A673 (cell line): ENCODE data around the gene AFAP1.

Experiments used
- EZH2 ChIP-seq: fragments of 200-600 bp; sonication (generic); IDR thresholded peaks from 2 replicates; pipeline ENCODE4 v1.6.1; 2017; ENCODE audit warnings: borderline replicate concordance, low read depth, mild to moderate bottlenecking, mixed read lengths, antibody characterized with exemption, low read length; ENCODE audit not compliant: poor library complexity, severe bottlenecking
- TF ChIP-seq, protein P1 (sequence below): fragments of 300-800, 200-600 bp; sonication (generic); conservative IDR thresholded peaks from 2 replicates; pipeline ENCODE4 v1.5.1; 2017; ENCODE audit warnings: low read depth, mild to moderate bottlenecking, antibody characterized with exemption, low read length, moderate library complexity, mixed read lengths

DNA sequence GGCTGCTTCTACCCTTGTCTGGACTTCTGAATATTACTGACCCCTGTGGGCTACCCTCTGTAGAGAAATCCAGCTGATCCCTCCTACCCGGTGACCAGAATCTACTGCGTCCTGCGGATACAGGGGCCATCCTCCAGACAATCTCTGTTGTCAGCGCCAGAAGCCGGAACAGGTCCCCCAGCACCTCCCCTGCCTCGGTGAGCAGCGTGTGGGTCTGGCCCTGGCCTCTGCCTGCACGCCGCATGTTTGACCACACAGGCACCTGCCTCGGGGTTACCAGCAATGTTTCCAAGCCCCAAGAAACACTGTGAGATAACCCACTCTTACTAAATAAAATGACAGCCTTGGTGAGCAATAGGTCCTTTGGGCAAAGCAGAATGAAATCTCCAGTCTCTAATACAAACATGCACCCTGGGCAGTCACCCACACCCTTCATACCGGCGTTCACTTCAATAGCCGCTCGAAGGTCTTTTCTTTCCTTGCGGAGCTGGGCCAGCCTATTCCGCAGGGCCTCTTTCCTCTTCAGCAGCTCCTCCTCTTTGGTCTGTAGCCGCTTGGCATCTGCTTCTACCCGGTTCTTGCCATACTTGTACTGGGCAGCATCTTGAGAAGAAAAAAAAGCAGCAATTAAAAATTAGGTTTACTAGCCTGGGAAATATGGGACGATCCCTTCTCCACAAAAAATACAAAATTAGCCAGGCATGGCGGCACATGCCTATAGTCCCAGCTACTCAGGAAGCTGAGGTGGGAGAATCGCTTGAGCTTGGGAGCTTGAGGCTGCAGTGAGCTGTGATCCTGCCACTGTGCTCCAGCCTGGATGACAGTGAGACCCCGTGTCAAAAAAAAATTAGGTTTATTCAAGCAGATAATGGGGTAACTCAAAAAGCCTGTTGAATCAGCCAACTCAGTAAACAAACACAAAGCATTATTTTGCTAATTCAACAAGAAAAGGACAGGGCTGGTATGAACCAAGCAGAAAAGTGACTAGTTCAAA, 165.1 kb downstream of the AFAP1 start:
- TF ChIP-seq, protein P1, sequence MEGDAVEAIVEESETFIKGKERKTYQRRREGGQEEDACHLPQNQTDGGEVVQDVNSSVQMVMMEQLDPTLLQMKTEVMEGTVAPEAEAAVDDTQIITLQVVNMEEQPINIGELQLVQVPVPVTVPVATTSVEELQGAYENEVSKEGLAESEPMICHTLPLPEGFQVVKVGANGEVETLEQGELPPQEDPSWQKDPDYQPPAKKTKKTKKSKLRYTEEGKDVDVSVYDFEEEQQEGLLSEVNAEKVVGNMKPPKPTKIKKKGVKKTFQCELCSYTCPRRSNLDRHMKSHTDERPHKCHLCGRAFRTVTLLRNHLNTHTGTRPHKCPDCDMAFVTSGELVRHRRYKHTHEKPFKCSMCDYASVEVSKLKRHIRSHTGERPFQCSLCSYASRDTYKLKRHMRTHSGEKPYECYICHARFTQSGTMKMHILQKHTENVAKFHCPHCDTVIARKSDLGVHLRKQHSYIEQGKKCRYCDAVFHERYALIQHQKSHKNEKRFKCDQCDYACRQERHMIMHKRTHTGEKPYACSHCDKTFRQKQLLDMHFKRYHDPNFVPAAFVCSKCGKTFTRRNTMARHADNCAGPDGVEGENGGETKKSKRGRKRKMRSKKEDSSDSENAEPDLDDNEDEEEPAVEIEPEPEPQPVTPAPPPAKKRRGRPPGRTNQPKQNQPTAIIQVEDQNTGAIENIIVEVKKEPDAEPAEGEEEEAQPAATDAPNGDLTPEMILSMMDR: no peak
- TF ChIP-seq EZH2: no peak
